Activated CD4-positive, alpha-beta T cell treated with anti-CD3 and anti-CD28 coated beads, Interleukin-2, amount 50 U/mL, for 24 hours (primary cell): Measurements from ENCODE around the gene RAB4B.
A peak's percentile ranks its signal among the peaks of the same experiment; 100 is the strongest.
"Not testable (repeated sequence)": the region's sequence is repeated elsewhere in the genome, so short reads cannot be mapped to it uniquely, and the experiment has no call there.

Experiments used
- DNase-seq, 2 donors: peaks; one replicate each; pipeline ENCODE4 v3.0.0-alpha.2; 2020; ENCODE audit warnings: low read depth in 1 of 2, low spot score in 1 of 2

RAB4B gene, protein sequence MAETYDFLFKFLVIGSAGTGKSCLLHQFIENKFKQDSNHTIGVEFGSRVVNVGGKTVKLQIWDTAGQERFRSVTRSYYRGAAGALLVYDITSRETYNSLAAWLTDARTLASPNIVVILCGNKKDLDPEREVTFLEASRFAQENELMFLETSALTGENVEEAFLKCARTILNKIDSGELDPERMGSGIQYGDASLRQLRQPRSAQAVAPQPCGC

DNA sequence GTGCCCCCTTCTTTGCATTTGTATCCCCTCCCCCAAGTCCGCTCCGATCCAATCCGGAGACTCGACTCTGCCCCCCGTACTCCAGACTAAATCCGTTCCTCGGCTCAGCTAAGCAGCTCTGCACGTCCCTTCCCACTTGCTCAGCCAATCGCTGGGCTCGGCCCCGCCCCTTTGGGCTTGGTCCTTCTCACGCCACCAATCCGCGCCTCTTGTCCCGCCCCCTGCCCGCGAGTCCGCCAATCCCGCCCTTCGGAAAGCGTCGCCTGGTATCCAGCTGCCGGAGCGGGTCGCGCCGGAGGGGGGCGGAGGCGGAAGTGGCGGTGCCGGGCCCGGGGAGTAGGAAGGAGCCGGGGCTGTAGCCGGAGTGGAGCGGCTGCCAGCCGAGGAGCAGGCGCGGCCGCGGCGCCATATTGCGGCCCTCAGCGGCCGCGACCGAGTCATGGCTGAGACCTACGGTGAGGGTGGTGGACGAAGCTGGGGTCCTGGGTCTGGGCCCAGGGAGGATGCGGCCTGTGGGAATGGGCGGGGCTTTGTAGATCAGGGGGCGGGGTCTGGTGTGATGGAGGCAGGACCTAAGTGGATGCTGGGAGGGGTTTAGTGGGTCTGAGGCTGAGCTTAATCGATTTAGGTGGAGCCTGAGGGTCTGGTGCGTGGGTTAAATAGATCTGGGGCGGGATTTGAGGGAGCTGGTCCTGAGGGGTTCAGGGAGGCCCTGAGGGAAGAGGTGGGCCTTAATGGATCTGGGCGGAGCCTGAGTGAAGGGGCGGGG is at the start of gene RAB4B:
TSS of gene RAB4B (plus strand) at position 311 of the 769 bp plus-strand sequence. CDS start at position 440, 129 bp downstream.
- peak; percentile 98 to 100 for DNase-seq

DNA sequence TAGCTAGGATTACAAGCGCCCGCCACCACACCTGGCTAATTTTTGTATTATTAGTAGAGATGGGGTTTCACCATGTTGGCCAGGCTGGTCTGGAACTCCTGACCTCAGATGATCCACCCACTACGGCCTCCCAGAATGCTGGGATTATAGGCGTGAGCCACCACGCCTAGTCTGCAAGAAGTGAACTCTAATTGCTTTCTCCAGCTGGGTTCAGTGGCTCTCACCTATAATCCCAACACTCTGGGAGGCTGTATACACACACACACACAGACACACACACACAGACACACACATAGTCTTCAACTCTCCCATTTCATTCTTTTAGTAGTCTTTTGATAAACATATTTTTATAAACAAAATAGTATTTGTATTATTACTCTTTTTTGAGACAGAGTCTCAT is 48.0 kb upstream of the RAB4B start:
- DNase-seq, result not testable (repeated sequence)

DNA sequence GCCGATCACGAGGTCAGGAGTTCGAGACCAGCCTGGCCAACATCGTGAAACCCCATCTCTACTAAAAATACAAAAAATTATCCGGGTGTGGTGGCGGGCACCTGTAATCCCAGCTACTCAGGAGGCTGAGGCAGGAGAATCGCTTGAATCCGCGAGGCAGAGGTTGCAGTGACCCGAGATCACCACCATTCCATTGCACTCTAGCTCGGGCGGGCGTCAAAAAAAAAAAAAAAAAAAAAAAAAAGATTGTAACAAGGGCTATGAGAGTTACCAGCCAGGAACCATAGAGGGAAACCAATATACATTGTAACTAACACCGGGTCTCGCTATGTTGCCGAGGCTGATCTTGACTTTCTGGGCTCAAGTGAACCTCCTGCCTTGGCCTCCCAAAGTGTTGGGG is 45.7 kb upstream of the RAB4B start:
- not testable (repeated sequence) for DNase-seq

DNA sequence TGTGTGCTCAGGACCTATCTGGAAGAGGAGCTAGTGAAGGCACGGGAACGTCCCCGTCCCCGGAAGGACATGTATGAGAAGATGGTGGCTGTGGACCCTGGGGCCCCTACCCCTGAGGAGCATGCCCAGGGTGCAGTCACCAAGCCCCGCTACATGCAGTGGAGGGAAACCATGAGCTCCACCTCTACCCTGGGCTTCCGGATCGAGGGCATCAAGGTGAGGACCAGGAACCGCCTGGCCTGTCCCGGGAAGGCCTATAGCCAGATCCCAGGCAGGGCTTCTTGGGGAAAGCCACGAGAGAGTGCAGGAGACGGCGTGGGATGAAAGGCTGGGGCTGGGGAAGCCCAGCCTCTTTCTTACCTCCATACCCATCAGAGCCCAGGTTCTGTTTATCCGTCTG is 44.9 kb upstream of the RAB4B start:
- no peak for DNase-seq

DNA sequence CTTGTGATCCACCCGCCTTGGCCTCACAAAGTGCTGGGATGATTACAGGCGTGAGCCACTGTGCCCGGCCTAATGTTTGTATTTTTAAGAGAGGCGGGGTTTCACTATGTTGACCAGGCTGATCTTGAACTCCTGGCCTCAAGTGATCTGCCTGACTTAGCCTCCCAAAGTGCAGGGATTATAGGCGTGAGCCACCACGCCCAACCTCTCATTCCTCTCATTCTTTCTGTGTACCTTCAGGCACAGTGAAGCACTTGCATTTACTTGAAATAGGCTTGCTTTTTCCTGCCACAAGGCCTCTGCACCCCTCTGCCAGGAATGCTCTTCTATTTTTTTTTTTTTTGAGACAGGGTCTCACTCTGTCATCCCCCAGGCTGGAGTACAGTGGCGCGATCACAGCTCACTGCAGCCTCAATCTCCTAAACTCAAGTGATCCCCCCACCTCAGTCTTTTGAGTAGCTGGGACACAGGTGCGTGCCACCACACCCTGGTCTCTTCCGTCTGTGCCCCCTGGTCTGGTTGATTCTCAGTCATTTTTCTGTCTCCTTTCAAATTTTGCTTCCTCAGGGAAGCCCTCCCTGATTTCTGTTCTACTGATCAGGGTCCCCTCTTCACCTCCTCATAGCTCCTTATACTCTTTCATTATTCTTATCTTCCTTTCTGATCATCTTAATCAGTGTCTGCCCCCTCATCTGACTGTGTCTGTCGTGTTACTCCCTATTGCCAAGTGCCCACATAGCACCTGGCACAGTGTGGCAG is 42.9 kb upstream of the RAB4B start:
- no peak for DNase-seq

DNA sequence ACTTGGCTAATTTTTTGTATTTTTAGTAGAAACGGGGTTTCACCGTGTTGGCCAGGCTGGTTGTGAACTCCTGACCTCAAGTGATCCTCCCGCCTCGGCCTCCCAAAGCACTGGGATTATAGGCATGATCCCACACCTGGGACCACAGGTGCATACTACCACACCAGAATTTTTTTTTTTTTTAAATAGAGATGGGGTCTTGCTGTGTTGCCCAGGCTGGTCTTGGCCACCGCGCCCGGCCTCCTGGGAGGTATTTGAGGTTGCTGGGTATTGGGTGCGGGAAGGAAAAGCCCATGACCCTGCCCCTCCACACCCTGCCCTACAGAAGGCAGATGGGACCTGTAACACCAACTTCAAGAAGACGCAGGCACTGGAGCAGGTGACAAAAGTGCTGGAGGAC is 41.4 kb upstream of the RAB4B start:
- DNase-seq, result no peak

DNA sequence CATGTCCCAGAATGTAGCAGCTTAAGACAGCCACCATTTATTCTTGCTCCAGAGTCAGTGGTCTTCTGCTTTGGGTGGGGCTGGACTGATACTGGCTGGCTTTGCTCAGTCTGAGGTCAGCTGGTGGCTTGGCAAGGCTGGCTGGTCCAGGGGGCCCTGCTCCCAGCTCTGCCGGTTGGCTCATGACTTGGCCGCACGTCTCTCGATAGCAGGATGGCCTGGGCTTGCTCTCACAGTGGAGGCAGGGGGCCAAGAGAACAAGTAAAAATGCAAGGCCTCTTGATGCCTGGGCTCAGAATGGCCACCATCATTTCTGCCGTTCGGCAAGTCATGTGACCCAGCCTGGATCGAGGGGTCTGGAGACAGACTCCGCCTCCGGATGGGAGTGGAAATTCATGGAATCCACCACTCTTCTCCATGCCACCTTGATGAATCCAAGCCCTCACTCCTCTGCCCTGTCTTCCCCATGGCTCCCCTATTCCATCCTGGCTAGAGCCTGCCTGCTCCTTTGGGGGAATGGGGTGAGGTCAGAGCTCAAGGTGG is 40.9 kb upstream of the RAB4B start:
- DNase-seq, result no peak

DNA sequence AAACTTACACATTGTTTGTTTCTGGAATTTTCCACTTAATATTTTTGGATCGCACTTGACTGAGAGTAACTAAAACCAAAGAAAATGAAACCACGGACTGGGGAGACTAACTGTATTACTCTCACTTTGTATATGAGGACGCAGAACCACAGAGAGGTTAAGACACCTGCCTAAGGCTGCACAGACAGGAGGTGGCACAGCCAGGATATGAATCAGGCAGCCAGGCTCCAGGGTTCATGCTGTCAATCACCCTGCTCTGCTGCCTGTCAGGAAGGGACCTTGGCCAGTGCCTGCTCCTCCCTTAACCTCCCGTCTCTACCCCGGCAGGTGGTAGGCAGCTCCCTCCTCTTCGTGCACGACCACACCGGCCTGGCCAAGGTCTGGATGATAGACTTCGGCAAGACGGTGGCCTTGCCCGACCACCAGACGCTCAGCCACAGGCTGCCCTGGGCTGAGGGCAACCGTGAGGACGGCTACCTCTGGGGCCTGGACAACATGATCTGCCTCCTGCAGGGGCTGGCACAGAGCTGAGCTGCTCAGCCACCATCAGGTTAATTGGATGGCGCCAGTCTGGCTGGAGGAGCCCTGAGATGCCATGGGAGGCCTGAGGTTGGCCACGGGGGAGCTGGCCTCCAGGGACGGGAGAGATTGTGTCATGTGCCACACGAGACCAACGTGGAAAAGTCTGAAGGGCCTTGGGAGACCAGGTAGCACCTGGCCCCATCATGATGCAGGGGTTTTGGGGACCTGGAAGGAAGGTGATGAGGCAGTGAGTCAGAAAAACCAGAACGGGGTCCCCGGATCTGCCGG is 38.8 kb upstream of the RAB4B start:
- DNase-seq, result no peak

DNA sequence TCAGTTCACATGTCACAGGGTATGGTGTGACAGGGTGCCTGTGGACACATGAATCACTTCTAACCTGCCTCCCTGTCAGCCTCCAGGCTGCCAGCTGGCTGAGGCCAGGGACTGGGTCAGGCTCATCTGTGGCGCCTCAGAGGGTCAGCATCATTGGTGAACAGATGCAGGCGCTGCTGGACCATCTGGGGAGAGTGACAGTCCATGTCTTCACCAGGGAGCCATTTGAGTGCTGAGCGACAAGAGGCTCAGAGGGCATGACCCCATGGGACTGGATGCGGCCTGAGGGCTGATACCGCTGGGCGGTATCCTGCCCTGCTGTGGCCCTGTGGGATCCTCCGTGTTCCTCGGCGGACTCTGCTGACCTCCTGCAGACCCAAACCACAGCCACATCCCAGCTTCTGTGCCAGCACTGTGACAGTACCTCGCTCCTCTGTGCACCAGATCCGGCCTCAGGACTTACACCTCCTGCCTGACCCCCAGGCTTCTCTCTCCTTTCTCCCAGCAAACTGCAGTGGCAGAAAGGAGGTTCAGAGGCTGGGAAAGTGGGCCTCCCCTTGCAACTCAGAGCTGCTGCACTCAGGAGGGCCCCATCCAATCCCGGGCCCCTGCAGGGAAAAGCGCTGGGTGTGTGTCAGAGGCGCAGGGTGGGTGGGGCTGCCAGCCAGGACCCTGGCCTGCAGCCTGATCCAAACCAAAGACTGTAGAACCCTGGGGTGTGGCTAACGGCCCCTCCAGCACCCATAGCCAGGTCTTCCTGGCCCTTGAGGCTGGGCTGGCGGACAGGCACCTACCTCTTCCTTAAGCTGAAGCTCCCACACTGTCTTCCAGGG is 38.0 kb upstream of the RAB4B start:
- DNase-seq, result no peak

DNA sequence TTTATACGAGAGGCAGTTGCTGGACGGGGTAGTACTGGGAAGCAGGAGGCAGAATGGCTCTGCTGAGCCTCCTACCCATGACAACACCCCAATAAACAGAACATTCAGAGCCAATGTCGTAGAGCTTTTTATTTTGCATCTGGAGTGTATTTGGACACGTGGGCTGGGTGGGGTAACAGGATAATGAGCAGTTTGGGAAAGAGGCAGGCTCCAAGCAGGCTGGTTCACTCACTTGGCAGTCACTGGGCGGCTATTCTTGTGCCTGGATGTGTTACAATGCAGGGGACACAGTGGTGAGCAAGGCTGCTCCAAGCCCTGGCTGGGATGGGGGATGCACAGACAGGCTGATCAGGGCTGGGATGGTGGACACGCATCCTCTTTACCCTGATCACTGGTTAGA is 37.3 kb upstream of the RAB4B start:
- no peak for DNase-seq

DNA sequence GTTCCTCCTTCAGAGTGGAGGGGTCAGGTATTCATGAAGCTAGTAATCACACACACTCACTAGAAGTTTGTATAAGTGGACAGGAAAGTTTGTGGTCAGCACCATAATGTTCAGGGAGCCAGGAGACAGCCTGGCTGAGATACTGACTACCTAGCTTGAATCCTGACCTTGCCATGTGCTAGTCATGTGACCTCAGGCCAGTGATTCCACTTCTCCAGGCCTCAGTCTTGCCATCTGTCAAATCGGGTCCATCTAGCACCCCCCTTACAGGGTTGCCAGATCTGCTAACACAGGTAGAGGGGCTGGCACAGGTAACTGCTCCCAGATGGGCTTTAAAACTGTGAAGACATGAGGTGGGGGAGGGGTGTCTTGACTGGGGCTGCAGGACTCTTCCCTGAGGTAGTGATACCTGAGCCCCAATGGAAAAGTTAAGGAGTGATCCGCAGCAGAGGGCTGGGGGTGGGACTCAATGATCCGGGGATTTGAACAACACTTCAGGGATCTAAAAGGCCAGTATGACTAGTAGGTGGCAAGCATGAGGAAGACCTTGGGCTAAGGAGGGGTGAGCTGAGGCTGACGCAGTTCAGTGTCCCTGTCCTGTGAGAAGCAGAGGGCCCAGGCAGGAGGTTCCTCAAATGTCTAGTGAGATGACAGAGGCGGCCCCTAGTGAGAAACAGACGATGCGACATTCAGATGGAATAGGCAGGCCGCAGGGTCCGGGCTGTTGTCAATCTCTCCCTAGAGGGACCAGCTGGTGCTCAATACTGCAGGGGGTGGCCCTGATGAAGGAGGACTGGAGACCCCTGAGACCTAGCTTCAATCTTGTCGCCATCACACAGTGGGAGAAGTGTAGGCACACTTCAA is 36.3 kb upstream of the RAB4B start:
- no peak for DNase-seq

DNA sequence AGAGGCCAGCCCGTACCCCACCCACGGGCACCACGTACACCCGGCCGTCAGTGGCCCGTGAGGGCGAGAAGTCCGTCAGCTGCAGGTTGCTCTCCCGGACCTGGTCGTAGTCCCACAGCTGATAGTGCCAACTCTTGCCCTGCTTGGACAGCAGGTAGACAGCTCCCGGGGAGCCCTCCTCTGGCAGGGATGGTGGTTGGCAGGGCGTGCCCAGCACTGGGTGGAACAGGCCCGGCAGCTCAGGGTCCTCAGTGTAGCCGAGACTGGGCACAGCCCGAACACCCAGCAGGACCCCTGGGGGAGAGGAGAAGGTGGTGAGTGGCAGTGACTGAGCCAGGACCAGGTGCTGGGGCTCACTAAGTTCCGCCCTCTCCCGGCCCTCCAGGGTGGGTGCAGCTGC is 35.6 kb upstream of the RAB4B start:
- DNase-seq, result no peak

DNA sequence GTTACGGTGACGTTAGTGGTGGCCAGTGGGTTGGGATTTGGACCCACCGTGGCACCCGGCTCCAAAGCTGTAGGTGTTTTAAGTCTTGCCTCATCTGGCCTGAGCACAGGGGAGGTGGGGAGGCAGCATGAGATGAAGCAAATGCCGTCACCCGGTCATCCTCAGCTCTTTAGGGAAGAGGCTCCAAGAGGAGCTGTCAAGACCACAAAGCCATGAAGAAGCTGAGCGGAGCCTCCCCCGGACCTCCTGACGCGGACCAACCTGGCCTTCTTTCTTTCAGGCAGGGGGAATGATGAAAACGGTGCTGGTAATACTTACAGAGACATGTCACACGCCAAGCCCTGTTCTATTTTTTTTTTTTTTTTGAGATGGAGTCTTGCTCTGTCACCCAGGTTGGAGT is 35.2 kb upstream of the RAB4B start:
- DNase-seq, result no peak

DNA sequence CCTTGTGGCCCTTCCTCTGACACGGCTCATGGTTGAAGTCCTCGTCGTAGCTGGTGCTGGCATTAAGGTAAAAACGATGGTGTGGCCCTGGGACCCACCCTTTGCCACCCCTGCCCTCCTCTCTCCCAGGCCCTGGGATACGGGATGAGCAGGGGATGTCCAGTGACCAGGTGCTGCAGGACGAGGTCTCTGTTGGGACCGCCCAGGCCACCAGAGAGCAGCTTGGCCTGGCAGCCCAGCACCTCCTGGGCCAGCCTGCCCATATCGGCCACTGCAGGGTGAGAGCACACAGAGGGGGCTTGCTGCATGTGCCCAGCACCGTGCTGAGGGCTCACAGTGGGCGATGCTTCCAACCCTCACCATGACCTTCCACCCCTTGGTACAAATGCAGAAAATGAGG is 34.1 kb upstream of the RAB4B start:
- no peak for DNase-seq

DNA sequence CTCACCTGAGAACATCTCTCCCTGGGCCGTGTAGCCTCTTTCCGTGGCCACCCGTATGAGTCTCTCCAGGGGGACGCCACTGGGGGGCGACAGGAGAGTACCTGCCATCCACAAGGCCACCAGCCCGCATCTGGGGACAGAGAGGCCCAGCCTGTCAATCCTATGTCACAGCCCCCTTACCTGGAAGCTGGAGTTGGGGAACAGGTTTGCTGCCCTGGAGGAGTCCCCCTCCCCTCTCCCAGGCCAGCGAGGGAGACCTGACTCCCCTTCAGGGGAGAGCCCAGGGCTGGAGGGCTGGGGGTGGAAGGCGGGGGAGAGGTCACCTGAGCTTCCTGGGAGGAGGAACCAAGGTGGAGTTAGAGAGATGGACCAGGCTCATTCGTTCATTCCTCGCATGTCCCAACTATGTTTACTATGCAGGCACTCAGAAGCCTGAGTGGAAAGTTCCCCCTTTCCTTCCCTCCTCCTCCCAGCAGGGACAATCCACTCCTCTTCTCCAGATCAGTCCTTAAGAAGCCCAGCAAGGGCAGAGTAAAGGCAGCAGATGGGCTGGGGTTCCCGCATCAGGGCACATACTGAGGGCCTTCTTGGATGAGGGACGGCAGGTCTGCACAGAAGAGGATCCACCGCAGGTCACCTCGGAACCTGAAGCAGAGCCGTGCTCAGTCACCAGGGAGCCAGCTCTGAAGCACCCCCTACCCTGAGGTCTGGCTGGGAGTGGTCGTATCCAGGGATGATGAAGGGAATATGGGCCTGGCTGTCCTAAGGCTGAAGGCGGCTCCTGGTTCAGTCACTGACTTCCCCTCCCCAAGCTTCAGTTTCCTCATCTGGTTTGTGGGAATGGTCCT is 33.3 kb upstream of the RAB4B start:
- DNase-seq, result no peak

DNA sequence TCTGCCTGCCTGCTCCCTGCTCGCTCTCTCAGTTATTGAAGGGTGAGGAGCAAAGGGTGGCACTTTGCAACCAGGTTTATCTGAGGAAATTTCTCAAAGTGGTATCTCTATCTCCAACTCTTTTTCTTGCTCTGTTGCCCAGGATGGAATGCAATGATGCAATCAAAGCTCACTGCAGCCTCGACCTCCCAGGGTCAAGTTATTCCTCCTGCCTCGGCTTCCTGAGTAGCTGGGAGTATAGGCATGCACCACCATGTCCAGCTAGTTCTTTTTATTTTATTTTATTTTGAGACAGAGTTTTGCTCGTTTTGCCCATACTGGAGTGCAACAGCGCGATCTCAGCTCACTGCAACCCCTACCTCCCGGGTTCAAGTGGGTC is 32.7 kb upstream of the RAB4B start:
- DNase-seq, result no peak

DNA sequence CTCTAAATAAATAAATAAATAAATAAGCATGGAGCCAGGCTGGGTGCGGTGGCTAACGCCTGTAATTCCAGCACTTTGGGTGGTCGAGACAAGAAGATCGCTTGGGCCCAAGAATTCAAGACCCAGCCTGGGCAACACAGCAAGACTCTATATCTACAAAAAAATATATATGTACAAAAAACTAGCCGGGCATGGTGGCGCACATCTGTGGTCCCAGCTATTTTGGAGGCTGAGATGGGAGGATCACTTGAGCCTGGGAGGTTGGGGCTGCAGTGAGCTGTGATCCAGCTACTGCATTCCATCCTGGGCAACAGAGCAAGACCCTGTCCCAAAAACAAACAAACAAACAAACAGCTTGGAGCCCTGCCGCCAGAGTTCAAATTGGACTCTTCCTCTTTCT is 30.5 kb upstream of the RAB4B start:
- DNase-seq, result no peak
